Activated B cell treated with CpG ODN at 0.5 μM for 24 hours (primary cell): ENCODE data around the gene TMEFF2. TPM values are rescaled to one million over a fixed set of nuclear protein-coding genes. Genes with fewer than 3 reads are reported as not detected.

Source experiments
- ATAC-seq: fragments of 200-7000 bp; cut with Tn5 transposase; one replicate; pipeline ENCODE4 v1.10.0; 2021; ENCODE audit warnings: low read depth, mild to moderate bottlenecking, moderate library complexity
- CTCF ChIA-PET: fragments of 350-600 bp; sonication (Branson Sonifier 250); formaldehyde crosslinking; loops from one replicate; lab custom pipeline; 2021; ENCODE audit warnings: antibody characterized with exemption; lab: Charles Lee
- POLR2A ChIA-PET: fragments of 350-600 bp; sonication (Branson Sonifier 250); formaldehyde crosslinking; loops from one replicate; lab custom pipeline; 2021; ENCODE audit warnings: antibody characterized with exemption; lab: Charles Lee
- DNase-seq: peaks from one replicate; pipeline ENCODE4 v3.0.0; 2022
- H3K27ac Mint-ChIP-seq: one replicate; pipeline ENCODE4 v1.8.0; 2020; ENCODE audit warnings: mixed read lengths
- H3K27me3 Mint-ChIP-seq: one replicate; pipeline ENCODE4 v1.8.0; 2021; ENCODE audit warnings: mixed read lengths
- H3K36me3 Mint-ChIP-seq: one replicate; pipeline ENCODE4 v1.8.0; 2021; ENCODE audit warnings: low read depth, mixed read lengths
- H3K4me1 Mint-ChIP-seq: one replicate; pipeline ENCODE4 v1.8.0; 2021; ENCODE audit warnings: mixed read lengths
- H3K4me3 Mint-ChIP-seq: one replicate; pipeline ENCODE4 v1.8.0; 2020; ENCODE audit warnings: mild to moderate bottlenecking, mixed read lengths
- H3K9me3 Mint-ChIP-seq: one replicate; pipeline ENCODE4 v1.8.0; 2020; ENCODE audit warnings: mixed read lengths
- CTCF ChIP-seq: fragments of 200-600 bp; IDR thresholded peaks from one replicate; pipeline ENCODE4 v1.8.0; 2022; ENCODE audit warnings: antibody characterized with exemption, mild to moderate bottlenecking
- intact Hi-C: fragments of 100-400 bp; cut with micrococcal nuclease; formaldehyde crosslinking; loops from one replicate; pipeline ENCODE4 v1.15.1; 2024
- total RNA-seq: library from RNA; stranded (reverse); gene quantifications from 2 replicates; pipeline ENCODE4 v1.2.3, GENCODE V29; 2022

TMEFF2 gene
- total RNA-seq, 1 donor from 2014 or later, result not detected

GRCh38 chr2:191931329-191931728 is 263.4 kb downstream of the TMEFF2 start:
- H3K4me3 Mint-ChIP-seq, result no peak overlapping the region
- peaks cover 2% of the 10 kb centered on the region for H3K27me3 Mint-ChIP-seq
- intact Hi-C loops, result no loop called here
- TF ChIP-seq CTCF, result no peak
- no peak for ATAC-seq
- ChIA-PET CTCF (interaction anchor here (1.0 kb wide), 1 partner anchor 17 kb away, joined by 3 read pairs; no protein-coding TSS in a partner anchor), POLR2A (no interaction called here)
- no peaks in the 10 kb centered on the region for H3K9me3 Mint-ChIP-seq
- no peaks in the 10 kb centered on the region for H3K4me1 Mint-ChIP-seq
- no peak for DNase-seq
- H3K36me3 Mint-ChIP-seq, result no peaks in the 10 kb centered on the region
- no peak overlapping the region for H3K27ac Mint-ChIP-seq

GRCh38 chr2:191930205-191930604 is 264.5 kb downstream of the TMEFF2 start:
- no peaks in the 10 kb centered on the region for H3K9me3 Mint-ChIP-seq
- no peak for DNase-seq
- no peak for ATAC-seq
- H3K27me3 Mint-ChIP-seq, result peaks cover 2% of the 10 kb centered on the region
- ChIA-PET CTCF (no interaction called here), POLR2A (no interaction called here)
- no peaks in the 10 kb centered on the region for H3K36me3 Mint-ChIP-seq
- intact Hi-C loops, result no loop called here
- H3K4me1 Mint-ChIP-seq, result no peaks in the 10 kb centered on the region
- no peak for TF ChIP-seq CTCF
- no peak overlapping the region for H3K27ac Mint-ChIP-seq
- H3K4me3 Mint-ChIP-seq, result no peak overlapping the region

- POLR2A ChIA-PET, result no interaction called here
- no peaks in the 10 kb centered on the region for H3K36me3 Mint-ChIP-seq
- peaks cover 2% of the 10 kb centered on the region for H3K27me3 Mint-ChIP-seq
Measured at GRCh38 chr2:191929288-191929687, 265.4 kb downstream of the TMEFF2 start.

GRCh38 chr2:191927991-191928390 is 266.7 kb downstream of the TMEFF2 start:
- Mint-ChIP-seq H3K4me3 (no peak overlapping the region), H3K4me1 (peaks cover under 1% of the 10 kb centered on the region), H3K36me3 (no peaks in the 10 kb centered on the region), H3K9me3 (no peaks in the 10 kb centered on the region), H3K27ac (no peak overlapping the region), H3K27me3 (no peaks in the 10 kb centered on the region)
- ATAC-seq (no peak), DNase-seq (no peak)
- CTCF ChIA-PET, result no interaction called here
- intact Hi-C loops, result no loop called here
- no peak for TF ChIP-seq CTCF
- POLR2A ChIA-PET, result no interaction called here

More at GRCh38 chr2:191929288-191929687, 265.4 kb downstream of the TMEFF2 start:
- intact Hi-C loops, result no loop called here
- Mint-ChIP-seq H3K4me1 (no peaks in the 10 kb centered on the region), H3K9me3 (no peaks in the 10 kb centered on the region), H3K4me3 (no peak overlapping the region), H3K27ac (no peak overlapping the region)
- CTCF ChIA-PET, result no interaction called here
- no peak for TF ChIP-seq CTCF
- ATAC-seq (no peak), DNase-seq (no peak)

GRCh38 chr2:191927319-191927867 is 267.3 kb downstream of the TMEFF2 start:
- no peak for ATAC-seq
- no peak for TF ChIP-seq CTCF
- H3K4me1 Mint-ChIP-seq, result peaks cover 2% of the 10 kb centered on the region
- POLR2A ChIA-PET, result no interaction called here
- CTCF ChIA-PET, result no interaction called here
- H3K27ac Mint-ChIP-seq, result no peak overlapping the region
- no peak for DNase-seq
- H3K9me3 Mint-ChIP-seq, result no peaks in the 10 kb centered on the region
- no peaks in the 10 kb centered on the region for H3K36me3 Mint-ChIP-seq
- no peak overlapping the region for H3K4me3 Mint-ChIP-seq
- intact Hi-C loops, result no loop called here
- no peaks in the 10 kb centered on the region for H3K27me3 Mint-ChIP-seq
